K562 (cell line): ENCODE data around the gene ARSI. TPM values are rescaled to one million over a fixed set of nuclear protein-coding genes. Genes with fewer than 3 reads are reported as not detected.

Experiments used
- ATAC-seq: fragments of 200-7000 bp; cut with Tn5 transposase; 3 replicates; pipeline ENCODE4 v1.9.1; 2020; ENCODE audit warnings: moderate library complexity
- BruUV-seq: library from RNA; stranded (reverse); fragments of 400-500 nt; replicated peaks from 2 replicates; lab custom pipeline; 2021; lab: Mats Ljungman, UMichigan
- CTCF ChIA-PET: fragments of 300-600 bp; formaldehyde crosslinking; extraction: SDS; loops from one replicate; lab custom pipeline; 2021; ENCODE audit warnings: low intra/inter-chr PET ratio; lab: Yijun Ruan, JAX
- POLR2A ChIA-PET: fragments of 300-600, 350-650 bp; sonication (Branson Sonifier 250); formaldehyde crosslinking; extraction: SDS; loops from one replicate; lab custom pipeline; 2021; ENCODE audit warnings: antibody characterized with exemption, inconsistent platforms; lab: Yijun Ruan, JAX
- DNase-seq, 4 experiments: peaks; one replicate each; pipeline versions ENCODE4 v3.0.0 to v3.0.0-alpha.2; 2011 to 2018; ENCODE audit warnings: low spot score in 3 of 4, mixed read lengths in 3 of 4; ENCODE audit errors: extremely low read depth in 1 of 4
- FAIRE-seq: peaks from 2 replicates; lab custom pipeline; 2011; peaks lifted over from hg19 to GRCh38; lab: Jason Lieb, UNC
- H2AFZ ChIP-seq: 2 replicates; pipeline ENCODE4 v1.6.0; 2011; ENCODE audit warnings: low read depth, low read length, control low read depth, inconsistent platforms
- H3K27ac ChIP-seq: fragments of 200-600 bp; 3 replicates; pipeline ENCODE4 v1.8.0; 2011; ENCODE audit warnings: low read depth, mild to moderate bottlenecking, control low read depth, inconsistent platforms, low read length, moderate library complexity, mixed read lengths; ENCODE audit errors: extremely low read depth
- H3K27me3 ChIP-seq, 2 experiments: fragments of 300-600 bp in 1 of 2; 2 replicates in 1 of 2; 3 replicates in 1 of 2; pipeline versions ENCODE4 v1.6.0 to v1.8.0; 2011; ENCODE audit warnings: inconsistent platforms in 2 of 2, low read length in 2 of 2, mild to moderate bottlenecking in 1 of 2, mixed read lengths in 1 of 2, moderate library complexity in 1 of 2; ENCODE audit not compliant: control insufficient read depth in 2 of 2, insufficient read depth in 2 of 2
- H3K36me3 ChIP-seq: fragments of 300-600 bp; 3 replicates; pipeline ENCODE4 v1.8.0; 2011; ENCODE audit warnings: mild to moderate bottlenecking, low read length, inconsistent platforms; ENCODE audit not compliant: control insufficient read depth, insufficient read depth
- H3K4me1 ChIP-seq, 2 experiments: fragments of 200-600 bp in 1 of 2; replicated peaks in 1 of 2; 2 replicates in 1 of 2; 3 replicates in 1 of 2; pipeline versions ENCODE4 v1.5.1 to v1.8.0; 2011; ENCODE audit warnings: inconsistent platforms in 2 of 2, low read length in 2 of 2, mild to moderate bottlenecking in 1 of 2, mixed read lengths in 1 of 2, moderate library complexity in 1 of 2; ENCODE audit not compliant: control insufficient read depth in 2 of 2, insufficient read depth in 2 of 2
- H3K4me2 ChIP-seq: 2 replicates; pipeline ENCODE4 v1.6.1; 2011; ENCODE audit warnings: low read length, control low read depth, inconsistent platforms, mixed read lengths; ENCODE audit not compliant: insufficient read depth
- H3K4me3 ChIP-seq: fragments of 200-600 bp; sonication (generic), shearing (Covaris generic); 2 replicates; pipeline ENCODE4 v1.5.1; 2016; ENCODE audit warnings: control low read depth, inconsistent platforms
- H3K79me2 ChIP-seq: fragments of 200-600 bp; 3 replicates; pipeline ENCODE4 v1.8.0; 2011; ENCODE audit warnings: low read length, inconsistent platforms; ENCODE audit not compliant: control insufficient read depth, insufficient read depth
- H3K9ac ChIP-seq, 2 experiments: 2 replicates each; pipeline versions ENCODE4 v1.6.0 to v1.6.1; 2011; ENCODE audit warnings: low read depth in 2 of 2, low read length in 2 of 2, control low read depth in 1 of 2, inconsistent platforms in 1 of 2, mild to moderate bottlenecking in 1 of 2, mixed read lengths in 1 of 2; ENCODE audit not compliant: insufficient read depth in 1 of 2
- H3K9me1 ChIP-seq: one replicate; pipeline ENCODE4 v1.6.0; 2011; ENCODE audit warnings: inconsistent platforms, mild to moderate bottlenecking, low read length, moderate library complexity; ENCODE audit not compliant: control insufficient read depth, insufficient read depth
- H3K9me3 ChIP-seq: replicated peaks from 2 replicates; pipeline ENCODE4 v1.5.1; 2011; ENCODE audit warnings: low read depth, low read length, inconsistent platforms; ENCODE audit not compliant: control insufficient read depth, insufficient read depth
- H4K20me1 ChIP-seq: replicated peaks from 2 replicates; pipeline ENCODE4 v1.6.1; 2011; ENCODE audit warnings: low read length, inconsistent platforms, mixed read lengths; ENCODE audit not compliant: control insufficient read depth, insufficient read depth
- CREBBP ChIP-seq: IDR thresholded peaks from one replicate; pipeline ENCODE4 v1.6.1; 2012; ENCODE audit warnings: low read depth, mild to moderate bottlenecking, control low read depth, inconsistent platforms, low read length
- HMG20A ChIP-seq: fragments of 450-650 bp; formaldehyde crosslinking; conservative IDR thresholded peaks from 2 replicates; pipeline ENCODE4 v1.4.0; 2020; ENCODE audit warnings: mild to moderate bottlenecking, mixed read lengths
- MAFK ChIP-seq: IDR thresholded peaks from 2 replicates; pipeline ENCODE4 v1.6.1; 2011; ENCODE audit warnings: low read length, improper control_type of control experiment
- MIER1 ChIP-seq: fragments of 450-650 bp; IDR thresholded peaks from 2 replicates; pipeline ENCODE4 v1.6.1; 2016; ENCODE audit warnings: antibody characterized with exemption, mild to moderate bottlenecking, low read depth
- SMAD2 ChIP-seq: fragments of 150-350 bp; IDR thresholded peaks from 2 replicates; pipeline ENCODE4 v1.6.1; 2014; ENCODE audit warnings: low read depth, mild to moderate bottlenecking, low read length
- SP2 ChIP-seq: IDR thresholded peaks from 2 replicates; pipeline ENCODE4 v1.6.1; 2011; ENCODE audit warnings: mild to moderate bottlenecking, low read depth, low read length, moderate library complexity; ENCODE audit not compliant: poor library complexity, severe bottlenecking; ENCODE audit errors: extremely low read depth
- TBP ChIP-seq: optimal IDR thresholded peaks from 2 replicates; pipeline ENCODE3; 2011; ENCODE audit warnings: low read depth, low read length, improper control_type of control experiment
- ZBTB17 ChIP-seq: fragments of 450-650 bp; formaldehyde crosslinking; IDR thresholded peaks from 2 replicates; pipeline ENCODE4 v1.4.0; 2020; ENCODE audit warnings: mild to moderate bottlenecking
- ZNF316 ChIP-seq: fragments of 450-650 bp; IDR thresholded peaks from 2 replicates; pipeline ENCODE4 v1.6.1; 2016
- ZNF668 ChIP-seq: fragments of 250-450 bp; sonication (Bioruptor Pico); IDR thresholded peaks from 2 replicates; pipeline ENCODE4 v1.8.0; 2022; ENCODE audit warnings: mild to moderate bottlenecking, inconsistent platforms
- ZSCAN32 ChIP-seq: fragments of 450-650 bp; formaldehyde crosslinking; IDR thresholded peaks from 2 replicates; pipeline ENCODE4 v1.4.0; 2020; ENCODE audit warnings: mild to moderate bottlenecking, moderate library complexity
- WGBS: fragments of 100-300 bp; shearing (Covaris generic); methylation state at CpG from one replicate; pipeline ENCODE4 v1.1.6; 2016; ENCODE audit warnings: low coverage, mixed read lengths; ENCODE audit not compliant: insufficient coverage; ENCODE audit errors: missing lambda C conversion rate; 5-methylcytosine and 5-hydroxymethylcytosine counted together
- in situ Hi-C: fragments of 300-500 bp; cut with MboI; formaldehyde crosslinking; loops from 4 replicates; pipeline ENCODE4 v1.15.0; 2018; ENCODE audit warnings: inconsistent platforms, mixed read lengths
- intact Hi-C: fragments of 100-400 bp; cut with micrococcal nuclease; formaldehyde crosslinking; loops from 2 replicates; pipeline ENCODE4 v1.14.2; 2022
- polyA plus RNA-seq, 8 experiments: library from polyadenylated mRNA; depleted of rRNA in 4 of 8; stranded (reverse) in 5 of 8; unstranded in 3 of 8; fragments of >200 nt; fragmentation: Nextera tagmentation in 2 of 8; fragmentation: Illumina TruSeq in 1 of 8; extraction: Ambion mirVana in 2 of 8; extraction: Trizol in 1 of 8; gene quantifications; 2 replicates each; pipeline versions ENCODE4 v1.2.1 to v1.2.3, GENCODE V29; 2011 to 2014; ENCODE audit warnings: inconsistent platforms in 1 of 8, missing spikeins in 1 of 8
- total RNA-seq, 7 experiments: library from RNA; depleted of rRNA in 6 of 7; stranded (reverse); fragments of >200 nt in 6 of 7; fragmentation: Illumina TruSeq in 2 of 7; extraction: Trizol in 2 of 7; gene quantifications; 2 replicates each; pipeline versions ENCODE4 v1.2.1 to v1.2.3, GENCODE V29; 2011 to 2021; ENCODE audit warnings: low replicate concordance in 1 of 7
- TF ChIP-seq, protein P1 (sequence below): sonication (generic); formaldehyde crosslinking; IDR thresholded peaks from 2 replicates; pipeline ENCODE4 v1.8.0; 2023; ENCODE audit warnings: mild to moderate bottlenecking, missing genetic modification reagents

Gene ARSI
- total and polyA plus RNA-seq, 9 of the 15 experiments (the other 6 are each of a cell fraction or from before 2014, with no cell fraction given), result 0.04 to 0.07 TPM; not detected in 7

DNA sequence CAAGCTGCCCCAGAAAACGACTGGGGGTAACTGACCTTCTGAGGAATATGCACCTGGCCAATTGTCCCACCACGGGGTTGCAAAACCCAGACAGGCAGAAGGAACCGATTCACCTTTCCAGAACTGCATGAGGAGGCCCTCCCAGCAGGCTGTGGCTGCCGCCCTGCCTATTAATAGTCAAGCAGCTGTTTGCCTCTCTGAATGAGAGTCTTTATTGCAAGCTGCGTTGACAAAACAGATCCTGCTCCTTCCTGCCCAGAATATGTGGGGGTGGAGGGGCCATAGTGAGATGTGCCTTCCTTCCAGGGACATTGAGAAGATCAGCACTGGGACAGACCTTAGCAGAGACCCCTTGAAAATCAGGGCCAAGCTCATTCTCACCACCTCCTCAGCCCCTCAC, 36.5 kb upstream of the ARSI start (continued):
- TF ChIP-seq ZNF668 (CRISPR knock-in tag), result no peak
- no peak for TF ChIP-seq HMG20A
- TF ChIP-seq ZNF316, result no peak
- TF ChIP-seq, protein P1, sequence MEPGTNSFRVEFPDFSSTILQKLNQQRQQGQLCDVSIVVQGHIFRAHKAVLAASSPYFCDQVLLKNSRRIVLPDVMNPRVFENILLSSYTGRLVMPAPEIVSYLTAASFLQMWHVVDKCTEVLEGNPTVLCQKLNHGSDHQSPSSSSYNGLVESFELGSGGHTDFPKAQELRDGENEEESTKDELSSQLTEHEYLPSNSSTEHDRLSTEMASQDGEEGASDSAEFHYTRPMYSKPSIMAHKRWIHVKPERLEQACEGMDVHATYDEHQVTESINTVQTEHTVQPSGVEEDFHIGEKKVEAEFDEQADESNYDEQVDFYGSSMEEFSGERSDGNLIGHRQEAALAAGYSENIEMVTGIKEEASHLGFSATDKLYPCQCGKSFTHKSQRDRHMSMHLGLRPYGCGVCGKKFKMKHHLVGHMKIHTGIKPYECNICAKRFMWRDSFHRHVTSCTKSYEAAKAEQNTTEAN (CRISPR knock-in tag), result no peak
- TF ChIP-seq ZBTB17 (CRISPR knock-in tag), result no peak
- TF ChIP-seq MIER1, result no peak

DNA sequence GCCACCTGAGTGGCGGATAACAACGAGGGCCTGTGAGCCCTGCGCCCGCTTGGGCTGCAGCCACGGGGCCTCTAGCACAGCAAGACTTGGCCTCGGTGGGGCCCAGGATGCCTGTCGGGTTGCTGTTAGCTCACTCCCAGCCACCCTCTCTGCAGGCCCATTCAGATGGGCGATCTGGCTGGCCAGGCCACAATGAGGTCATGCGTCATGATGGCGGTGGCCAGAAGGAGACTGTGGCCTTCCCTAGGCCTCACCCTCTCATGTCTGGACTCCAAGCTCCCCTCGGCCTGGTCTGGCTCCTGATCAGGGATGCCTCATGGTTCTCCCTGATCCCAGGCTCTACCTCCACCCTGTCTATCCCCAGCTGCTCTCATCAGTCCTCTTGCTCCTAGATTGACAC, 35.8 kb upstream of the ARSI start:
- Histone ChIP-seq H3K4me2 (no peak overlapping the region), H3K9me3 (no peaks in the 10 kb centered on the region), H2AFZ (no peak overlapping the region), H3K27me3 (peaks cover 7 to 24% of the 10 kb centered on the region in 2 experiments), H3K79me2 (no peaks in the 10 kb centered on the region), H3K4me1 (no peaks in the 10 kb centered on the region), H4K20me1 (no peaks in the 10 kb centered on the region), H3K36me3 (no peaks in the 10 kb centered on the region), H3K9me1 (no peaks in the 10 kb centered on the region), H3K4me3 (no peak overlapping the region), H3K27ac (no peak overlapping the region), H3K9ac (no peak overlapping the region)
- ChIA-PET CTCF (no interaction called here), POLR2A (no interaction called here)
- peak; percentile 39; the same call in 1 of the 3 replicates for ATAC-seq
- WGBS, result 23% methylated on average over 11 of the region's 11 CpGs
- no peak for DNase-seq
- FAIRE-seq, result no peak
- no TSS peak for BruUV-seq
- in situ Hi-C loops, result no loop called here
- intact Hi-C loops, result no loop called here
- TF ChIP-seq TBP, result no peak
- no peak for TF ChIP-seq ZSCAN32 (CRISPR knock-in tag)
- no peak for TF ChIP-seq CREBBP
- TF ChIP-seq SMAD2, result no peak
- TF ChIP-seq MAFK, result no peak
- TF ChIP-seq SP2, result no peak
